Heart left ventricle (tissue), 13 donors: ENCODE results near the gene EDC4.

ENCODE experiments used
- POLR2A ChIP-seq, 2 donors: fragments of 450-650 bp; IDR thresholded peaks; one replicate each; pipeline ENCODE4 v1.6.1; 2017; ENCODE audit warnings: antibody characterized with exemption in 2 of 2, mild to moderate bottlenecking in 2 of 2, moderate library complexity in 2 of 2
- TF ChIP-seq, protein P1 (sequence below), 12 donors: fragments of 200-600 bp; sonication (generic) in 4 of 12; IDR thresholded peaks; one replicate each; pipeline versions ENCODE4 v1.5.0 to v1.8.0; 2018 to 2022; ENCODE audit warnings: antibody characterized with exemption in 12 of 12, mild to moderate bottlenecking in 5 of 12
- donor health status: ischemic (EF 13 %, LVEDD 7.1; RV severe dilation, severe dysfunction).
- donor health status: DM: no; HTN: yes; CAD: no.
- donor health status: DM: no; HTN: no; CAD: no.
- donor health status: ischemic (EF 25% LVEDD 6.9; RV normal size, moderate dysfunction).
- donor health status: ischemic (EF 25% LVEDD 5.7; RV mildly dilated, moderate dysfunction).
- donor health status: ischemic (EF 35%, LVEDD 5.7; RV mildly dilated, moderate dysfunction).
- donor health status: nonischemic (EF 11% LVEDD 7.7; RV severe dilation, severe dysfunction).
- donor health status: DM: yes; HTN: yes; CAD: no.
- donor health status: PGD.
- donor health status: ischemic (EF 29% LVEDD 5.4; RV normal size, mild dysfunction).
- donor health status: nonischemic (EF 23%, LVEDD 6.1; RV moderate dilation, normal function).

DNA sequence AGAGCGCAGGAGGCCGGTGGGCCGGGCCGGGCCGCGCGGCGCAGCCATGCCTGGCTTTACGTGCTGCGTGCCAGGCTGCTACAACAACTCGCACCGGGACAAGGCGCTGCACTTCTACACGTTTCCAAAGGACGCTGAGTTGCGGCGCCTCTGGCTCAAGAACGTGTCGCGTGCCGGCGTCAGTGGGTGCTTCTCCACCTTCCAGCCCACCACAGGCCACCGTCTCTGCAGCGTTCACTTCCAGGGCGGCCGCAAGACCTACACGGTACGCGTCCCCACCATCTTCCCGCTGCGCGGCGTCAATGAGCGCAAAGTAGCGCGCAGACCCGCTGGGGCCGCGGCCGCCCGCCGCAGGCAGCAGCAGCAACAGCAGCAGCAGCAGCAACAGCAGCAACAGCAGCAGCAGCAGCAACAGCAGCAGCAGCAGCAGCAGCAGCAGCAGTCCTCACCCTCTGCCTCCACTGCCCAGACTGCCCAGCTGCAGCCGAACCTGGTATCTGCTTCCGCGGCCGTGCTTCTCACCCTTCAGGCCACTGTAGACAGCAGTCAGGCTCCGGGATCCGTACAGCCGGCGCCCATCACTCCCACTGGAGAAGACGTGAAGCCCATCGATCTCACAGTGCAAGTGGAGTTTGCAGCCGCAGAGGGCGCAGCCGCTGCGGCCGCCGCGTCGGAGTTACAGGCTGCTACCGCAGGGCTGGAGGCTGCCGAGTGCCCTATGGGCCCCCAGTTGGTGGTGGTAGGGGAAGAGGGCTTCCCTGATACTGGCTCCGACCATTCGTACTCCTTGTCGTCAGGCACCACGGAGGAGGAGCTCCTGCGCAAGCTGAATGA is 30.1 kb upstream of the EDC4 start:
- TF ChIP-seq, protein P1, sequence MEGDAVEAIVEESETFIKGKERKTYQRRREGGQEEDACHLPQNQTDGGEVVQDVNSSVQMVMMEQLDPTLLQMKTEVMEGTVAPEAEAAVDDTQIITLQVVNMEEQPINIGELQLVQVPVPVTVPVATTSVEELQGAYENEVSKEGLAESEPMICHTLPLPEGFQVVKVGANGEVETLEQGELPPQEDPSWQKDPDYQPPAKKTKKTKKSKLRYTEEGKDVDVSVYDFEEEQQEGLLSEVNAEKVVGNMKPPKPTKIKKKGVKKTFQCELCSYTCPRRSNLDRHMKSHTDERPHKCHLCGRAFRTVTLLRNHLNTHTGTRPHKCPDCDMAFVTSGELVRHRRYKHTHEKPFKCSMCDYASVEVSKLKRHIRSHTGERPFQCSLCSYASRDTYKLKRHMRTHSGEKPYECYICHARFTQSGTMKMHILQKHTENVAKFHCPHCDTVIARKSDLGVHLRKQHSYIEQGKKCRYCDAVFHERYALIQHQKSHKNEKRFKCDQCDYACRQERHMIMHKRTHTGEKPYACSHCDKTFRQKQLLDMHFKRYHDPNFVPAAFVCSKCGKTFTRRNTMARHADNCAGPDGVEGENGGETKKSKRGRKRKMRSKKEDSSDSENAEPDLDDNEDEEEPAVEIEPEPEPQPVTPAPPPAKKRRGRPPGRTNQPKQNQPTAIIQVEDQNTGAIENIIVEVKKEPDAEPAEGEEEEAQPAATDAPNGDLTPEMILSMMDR (IDR thresholded peaks at IDR 0.05), result peak in 6 of 12 donors; percentile 11 to 40 (median 29)
- no peak for TF ChIP-seq POLR2A (IDR thresholded peaks at IDR 0.05)
